Chondrocyte (in vitro differentiated cells): ENCODE measurements around the gene GPX7. TPM values are rescaled to one million over a fixed set of nuclear protein-coding genes. Genes with fewer than 3 reads are reported as not detected.

Experiments
- DNase-seq: peaks from one replicate; pipeline ENCODE4 v3.0.0; 2021; ENCODE audit warnings: mixed read lengths, low spot score
- H3K27ac Mint-ChIP-seq: one replicate; pipeline ENCODE4 v1.8.0; 2021; ENCODE audit warnings: mild to moderate bottlenecking, moderate library complexity, mixed read lengths; ENCODE audit not compliant: unreplicated experiment
- H3K27me3 Mint-ChIP-seq: 2 replicates; pipeline ENCODE4 v1.8.0; 2021; ENCODE audit warnings: low read depth, mixed read lengths
- H3K36me3 Mint-ChIP-seq: 2 replicates; pipeline ENCODE4 v1.8.0; 2021; ENCODE audit warnings: low read depth, mixed read lengths
- H3K4me1 Mint-ChIP-seq: 2 replicates; pipeline ENCODE4 v1.8.0; 2021; ENCODE audit warnings: low read depth, mild to moderate bottlenecking, mixed read lengths
- H3K4me3 Mint-ChIP-seq: one replicate; pipeline ENCODE4 v1.8.0; 2021; ENCODE audit warnings: mild to moderate bottlenecking, moderate library complexity, mixed read lengths; ENCODE audit not compliant: unreplicated experiment
- H3K9me3 Mint-ChIP-seq: 2 replicates; pipeline ENCODE4 v1.8.0; 2021; ENCODE audit warnings: low read depth, mixed read lengths
- total RNA-seq: library from RNA; stranded (reverse); gene quantifications from 3 replicates; pipeline ENCODE4 v1.2.1, GENCODE V29; 2021
- TF ChIP-seq, protein P1 (sequence below): fragments of 200-600 bp; sonication (generic); IDR thresholded peaks from 2 replicates; pipeline ENCODE4 v1.5.0; 2021; ENCODE audit warnings: antibody characterized with exemption, mild to moderate bottlenecking, moderate library complexity

Gene GPX7
- total RNA-seq, 1 donor from 2014 or later = 83.8 TPM

GRCh38 chr1:52628614-52629324 lies 26.6 kb downstream of the GPX7 start:
- DNase-seq = no peak
- TF ChIP-seq, protein P1, sequence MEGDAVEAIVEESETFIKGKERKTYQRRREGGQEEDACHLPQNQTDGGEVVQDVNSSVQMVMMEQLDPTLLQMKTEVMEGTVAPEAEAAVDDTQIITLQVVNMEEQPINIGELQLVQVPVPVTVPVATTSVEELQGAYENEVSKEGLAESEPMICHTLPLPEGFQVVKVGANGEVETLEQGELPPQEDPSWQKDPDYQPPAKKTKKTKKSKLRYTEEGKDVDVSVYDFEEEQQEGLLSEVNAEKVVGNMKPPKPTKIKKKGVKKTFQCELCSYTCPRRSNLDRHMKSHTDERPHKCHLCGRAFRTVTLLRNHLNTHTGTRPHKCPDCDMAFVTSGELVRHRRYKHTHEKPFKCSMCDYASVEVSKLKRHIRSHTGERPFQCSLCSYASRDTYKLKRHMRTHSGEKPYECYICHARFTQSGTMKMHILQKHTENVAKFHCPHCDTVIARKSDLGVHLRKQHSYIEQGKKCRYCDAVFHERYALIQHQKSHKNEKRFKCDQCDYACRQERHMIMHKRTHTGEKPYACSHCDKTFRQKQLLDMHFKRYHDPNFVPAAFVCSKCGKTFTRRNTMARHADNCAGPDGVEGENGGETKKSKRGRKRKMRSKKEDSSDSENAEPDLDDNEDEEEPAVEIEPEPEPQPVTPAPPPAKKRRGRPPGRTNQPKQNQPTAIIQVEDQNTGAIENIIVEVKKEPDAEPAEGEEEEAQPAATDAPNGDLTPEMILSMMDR = no peak
- H3K4me1 Mint-ChIP-seq = peaks cover 4% of the 10 kb centered on the region
- H3K36me3 Mint-ChIP-seq = no peaks in the 10 kb centered on the region
- no peak overlapping the region for H3K27ac Mint-ChIP-seq
- peaks cover 2% of the 10 kb centered on the region for H3K9me3 Mint-ChIP-seq
- no peak overlapping the region for H3K4me3 Mint-ChIP-seq
- peaks cover 13% of the 10 kb centered on the region for H3K27me3 Mint-ChIP-seq

DNA sequence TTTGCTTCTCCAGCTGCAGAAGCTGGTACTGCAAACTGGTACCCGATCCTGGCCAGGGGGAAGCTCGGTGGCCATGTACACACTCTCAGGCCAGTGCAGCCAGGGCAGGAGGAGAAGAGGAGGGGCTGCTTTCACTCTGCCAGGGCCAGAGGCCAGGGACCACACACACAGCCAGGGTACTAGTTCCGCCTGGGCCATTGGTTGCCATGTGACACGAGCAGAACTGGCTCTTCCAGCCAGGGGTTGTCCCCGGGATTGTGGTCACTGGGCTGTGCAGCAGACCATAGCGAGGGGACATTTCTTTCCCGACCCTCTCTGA lies 27.1 kb downstream of the GPX7 start:
- H3K4me1 Mint-ChIP-seq = peaks cover 6% of the 10 kb centered on the region
- H3K9me3 Mint-ChIP-seq = no peaks in the 10 kb centered on the region
- TF ChIP-seq, protein P1 = no peak
- peaks cover 18% of the 10 kb centered on the region for H3K27me3 Mint-ChIP-seq
- H3K27ac Mint-ChIP-seq = no peak overlapping the region
- no peak overlapping the region for H3K4me3 Mint-ChIP-seq
- H3K36me3 Mint-ChIP-seq = no peaks in the 10 kb centered on the region
- DNase-seq = no peak

DNA sequence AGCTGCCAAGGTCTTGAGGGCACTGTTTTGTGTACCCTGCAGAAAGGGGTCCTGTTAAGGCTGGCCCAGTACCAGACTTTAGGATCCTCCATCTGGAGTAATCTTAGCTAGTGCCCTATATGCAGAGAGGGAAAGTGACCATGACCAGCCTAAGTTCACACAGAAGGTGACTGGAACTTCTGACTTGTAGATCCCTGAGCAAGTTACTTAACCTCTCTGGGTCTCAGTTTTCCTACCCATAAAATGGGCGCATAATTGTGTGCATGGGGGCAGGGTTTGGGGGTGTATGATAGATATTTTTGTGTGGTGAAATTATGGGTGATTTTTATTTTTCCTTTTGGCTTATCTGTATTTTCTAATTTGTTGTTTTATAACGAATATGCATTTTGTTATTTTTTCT lies 27.5 kb downstream of the GPX7 start:
- no peaks in the 10 kb centered on the region for H3K9me3 Mint-ChIP-seq
- no peaks in the 10 kb centered on the region for H3K36me3 Mint-ChIP-seq
- TF ChIP-seq, protein P1 = no peak
- no peak overlapping the region for H3K27ac Mint-ChIP-seq
- H3K4me3 Mint-ChIP-seq = no peak overlapping the region
- peaks cover 6% of the 10 kb centered on the region for H3K4me1 Mint-ChIP-seq
- DNase-seq = no peak
- peaks cover 18% of the 10 kb centered on the region for H3K27me3 Mint-ChIP-seq

DNA sequence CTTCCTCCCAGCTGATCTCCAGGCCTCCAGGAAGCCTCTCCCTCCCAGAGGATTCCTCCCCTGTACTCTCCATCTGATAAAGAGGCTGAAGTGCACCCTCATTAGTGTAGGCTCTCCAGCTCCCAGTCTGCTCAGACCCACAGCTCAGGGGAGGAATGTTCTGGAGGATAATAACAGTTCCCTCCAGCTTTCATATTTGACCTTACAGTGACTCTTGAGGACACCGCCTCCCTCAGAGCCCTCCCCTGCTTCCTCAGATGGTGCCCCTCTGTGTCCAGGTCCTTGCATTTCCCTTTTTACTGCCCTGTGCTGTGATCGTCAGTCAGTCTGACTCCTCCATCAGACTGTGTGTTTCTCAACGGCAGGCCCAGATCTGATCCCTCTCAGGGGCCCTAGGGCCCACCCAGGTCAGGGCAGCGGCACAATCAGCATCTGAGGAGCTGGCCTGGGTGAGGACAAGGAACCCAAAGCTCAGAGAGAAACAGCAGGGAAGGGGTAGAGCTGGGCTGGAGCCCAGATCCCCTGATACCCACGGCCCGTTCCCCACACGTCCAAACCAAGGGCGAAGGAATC lies 29.7 kb downstream of the GPX7 start:
- Mint-ChIP-seq H3K27ac (no peak overlapping the region), H3K4me3 (no peak overlapping the region), H3K9me3 (no peaks in the 10 kb centered on the region), H3K27me3 (peaks cover 18% of the 10 kb centered on the region), H3K4me1 (peaks cover 7% of the 10 kb centered on the region), H3K36me3 (no peaks in the 10 kb centered on the region)
- TF ChIP-seq, protein P1 = no peak
- DNase-seq = no peak

DNA sequence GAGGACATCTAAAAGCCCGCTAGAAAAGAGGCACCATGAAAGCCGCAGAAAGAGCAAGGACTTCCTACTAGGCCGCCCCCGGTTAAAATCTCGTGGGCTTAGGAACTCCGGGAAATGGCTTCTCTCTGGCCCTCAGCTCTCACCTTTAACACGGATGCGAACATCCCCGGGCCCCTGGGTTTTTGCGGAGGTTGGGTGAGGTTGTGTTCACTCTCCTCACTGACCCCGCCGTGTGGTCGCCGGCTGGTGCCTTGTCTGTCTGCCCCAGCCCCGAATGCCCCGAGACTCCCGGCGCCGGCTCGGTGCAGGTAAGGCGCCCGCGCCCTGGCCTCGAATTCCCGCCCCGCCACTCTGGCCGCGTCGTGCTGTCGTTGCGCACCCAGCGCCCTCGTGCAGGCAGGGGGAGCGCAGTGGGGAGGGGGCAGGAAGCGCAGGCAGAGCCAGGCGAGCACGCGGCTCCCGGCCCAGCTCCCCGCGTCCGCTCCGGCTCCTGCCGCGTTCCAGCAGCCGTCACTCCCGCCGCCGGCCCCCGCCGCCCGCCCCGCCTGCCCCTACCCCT lies 30.6 kb downstream of the GPX7 start, which contains the start of gene SHISAL2A:
Gene SHISAL2A (plus strand): TSS at position 437 of the 559 bp plus-strand sequence. CDS start 326 bp downstream, outside the sequence.
- TF ChIP-seq, protein P1 = peak; percentile 29
- Mint-ChIP-seq H3K36me3 (no peaks in the 10 kb centered on the region), H3K9me3 (no peaks in the 10 kb centered on the region), H3K27me3 (peaks cover 19% of the 10 kb centered on the region), H3K4me3 (peak within 1 kb of the TSS; percentile 71), H3K4me1 (peaks cover 13% of the 10 kb centered on the region), H3K27ac (no peak within 1 kb of the TSS)
- no peak for DNase-seq
